IgD-negative memory B cell (primary cell): ENCODE measurements around the gene PLEKHA6. TPM values are rescaled to one million over a fixed set of nuclear protein-coding genes. Genes with fewer than 3 reads are reported as not detected.
A peak's percentile ranks its signal among the peaks of the same experiment; 100 is the strongest.

Source experiments
- H3K27ac Mint-ChIP-seq, 3 donors: one replicate each; pipeline ENCODE4 v1.8.0; 2020 to 2022; ENCODE audit warnings: mild to moderate bottlenecking in 3 of 3, mixed read lengths in 3 of 3, moderate library complexity in 1 of 3
- H3K27me3 Mint-ChIP-seq: one replicate; pipeline ENCODE4 v1.8.0; 2021; ENCODE audit warnings: mixed read lengths
- H3K36me3 Mint-ChIP-seq: one replicate; pipeline ENCODE4 v1.8.0; 2020; ENCODE audit warnings: mild to moderate bottlenecking, mixed read lengths
- H3K4me1 Mint-ChIP-seq, 3 donors: one replicate each; pipeline ENCODE4 v1.8.0; 2020 to 2022; ENCODE audit warnings: mixed read lengths in 3 of 3, mild to moderate bottlenecking in 1 of 3
- H3K4me3 Mint-ChIP-seq, 4 donors: one replicate each; pipeline ENCODE4 v1.8.0; 2020 to 2022; ENCODE audit warnings: mild to moderate bottlenecking in 4 of 4, mixed read lengths in 4 of 4, moderate library complexity in 3 of 4
- H3K9me3 Mint-ChIP-seq, 3 donors: one replicate each; pipeline ENCODE4 v1.8.0; 2020 to 2021; ENCODE audit warnings: mixed read lengths in 3 of 3, mild to moderate bottlenecking in 1 of 3
- polyA plus RNA-seq: library from polyadenylated mRNA; unstranded; fragments of 300-500 nt; fragmentation: Illumina TruSeq; gene quantifications from one replicate; pipeline ENCODE4 v1.2.3, GENCODE V29; 2021

PLEKHA6 gene
- polyA plus RNA-seq, 1 donor from 2014 or later = 0.11 TPM

- H3K36me3 Mint-ChIP-seq = no peaks in the 10 kb centered on the region
- peaks cover 7% of the 10 kb centered on the region for H3K27me3 Mint-ChIP-seq
- no peak overlapping the region for H3K27ac Mint-ChIP-seq
- H3K4me3 Mint-ChIP-seq = no peak overlapping the region
- peaks cover 0 to 2% (median 0%) of the 10 kb centered on the region in 3 donors for H3K4me1 Mint-ChIP-seq
- peaks cover 0 to 1% (median 0%) of the 10 kb centered on the region in 3 donors for H3K9me3 Mint-ChIP-seq
Observed at GRCh38 chr1:204308023-204308628, 51.6 kb downstream of the PLEKHA6 start.

- peak overlapping the region in 1 of 3 donors; percentile 34 for H3K27ac Mint-ChIP-seq
- no peaks in the 10 kb centered on the region for H3K9me3 Mint-ChIP-seq
- no peak overlapping the region for H3K4me3 Mint-ChIP-seq
- H3K36me3 Mint-ChIP-seq = no peaks in the 10 kb centered on the region
- H3K27me3 Mint-ChIP-seq = peaks cover 8% of the 10 kb centered on the region
- no peaks in the 10 kb centered on the region for H3K4me1 Mint-ChIP-seq
Observed at GRCh38 chr1:204307334-204307883, 52.3 kb downstream of the PLEKHA6 start.

- H3K9me3 Mint-ChIP-seq = no peaks in the 10 kb centered on the region
- peak overlapping the region in 1 of 3 donors; percentile 3 for H3K27ac Mint-ChIP-seq
- no peaks in the 10 kb centered on the region for H3K4me1 Mint-ChIP-seq
- no peak overlapping the region for H3K4me3 Mint-ChIP-seq
- peaks cover 6% of the 10 kb centered on the region for H3K27me3 Mint-ChIP-seq
- H3K36me3 Mint-ChIP-seq = no peaks in the 10 kb centered on the region
Observed at GRCh38 chr1:204306076-204306475, 53.7 kb downstream of the PLEKHA6 start.

DNA sequence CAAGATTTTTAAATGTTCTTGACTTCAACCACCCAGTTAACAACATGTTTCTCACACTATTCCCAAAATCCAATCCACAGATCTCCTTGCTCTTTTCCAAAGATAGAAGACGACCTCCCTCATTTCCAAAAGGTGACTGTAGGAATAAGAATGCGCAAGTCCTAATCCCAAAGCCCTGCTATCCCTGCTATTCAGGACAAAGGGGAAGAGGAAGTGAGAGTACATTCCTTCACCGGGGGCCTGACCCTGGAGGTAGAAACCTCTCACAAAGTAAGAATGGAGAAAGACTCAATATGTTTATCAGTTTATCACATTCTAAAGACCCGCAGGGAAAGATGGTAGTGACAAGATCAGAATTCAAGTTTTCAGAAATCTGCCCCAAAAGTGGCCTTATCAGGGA is 55.7 kb downstream of the PLEKHA6 start:
- peak overlapping the region in 1 of 3 donors; percentile 28 for H3K27ac Mint-ChIP-seq
- H3K9me3 Mint-ChIP-seq = no peaks in the 10 kb centered on the region
- no peaks in the 10 kb centered on the region for H3K4me1 Mint-ChIP-seq
- H3K36me3 Mint-ChIP-seq = no peaks in the 10 kb centered on the region
- H3K4me3 Mint-ChIP-seq = no peak overlapping the region
- H3K27me3 Mint-ChIP-seq = peaks cover 7% of the 10 kb centered on the region

DNA sequence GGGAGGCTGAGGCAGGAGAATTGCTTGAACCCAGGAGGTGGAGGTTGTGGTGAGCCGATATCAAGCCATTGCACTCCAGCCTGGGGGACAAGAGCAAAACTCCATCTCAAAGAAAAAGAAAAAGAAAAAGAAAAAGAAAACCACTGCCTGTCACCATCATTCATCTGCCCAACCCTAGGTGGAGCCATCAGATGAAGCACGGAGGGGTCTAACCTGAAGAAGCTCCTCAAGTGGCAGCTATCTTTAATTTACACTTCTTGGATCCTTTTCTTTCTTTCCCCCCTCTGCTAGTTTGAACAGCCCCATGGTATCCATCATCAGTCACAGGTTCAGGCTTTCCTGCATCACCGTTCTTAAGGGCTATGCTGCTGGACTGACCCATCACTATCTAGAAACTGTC is 57.0 kb downstream of the PLEKHA6 start:
- Mint-ChIP-seq H3K4me3 (no peak overlapping the region), H3K36me3 (no peaks in the 10 kb centered on the region), H3K4me1 (no peaks in the 10 kb centered on the region), H3K9me3 (no peaks in the 10 kb centered on the region), H3K27ac (no peak overlapping the region), H3K27me3 (peaks cover 9% of the 10 kb centered on the region)

- no peak overlapping the region for H3K4me3 Mint-ChIP-seq
- H3K27ac Mint-ChIP-seq = no peak overlapping the region
- H3K4me1 Mint-ChIP-seq = no peaks in the 10 kb centered on the region
Observed at GRCh38 chr1:204301171-204301957, 58.4 kb downstream of the PLEKHA6 start.

DNA sequence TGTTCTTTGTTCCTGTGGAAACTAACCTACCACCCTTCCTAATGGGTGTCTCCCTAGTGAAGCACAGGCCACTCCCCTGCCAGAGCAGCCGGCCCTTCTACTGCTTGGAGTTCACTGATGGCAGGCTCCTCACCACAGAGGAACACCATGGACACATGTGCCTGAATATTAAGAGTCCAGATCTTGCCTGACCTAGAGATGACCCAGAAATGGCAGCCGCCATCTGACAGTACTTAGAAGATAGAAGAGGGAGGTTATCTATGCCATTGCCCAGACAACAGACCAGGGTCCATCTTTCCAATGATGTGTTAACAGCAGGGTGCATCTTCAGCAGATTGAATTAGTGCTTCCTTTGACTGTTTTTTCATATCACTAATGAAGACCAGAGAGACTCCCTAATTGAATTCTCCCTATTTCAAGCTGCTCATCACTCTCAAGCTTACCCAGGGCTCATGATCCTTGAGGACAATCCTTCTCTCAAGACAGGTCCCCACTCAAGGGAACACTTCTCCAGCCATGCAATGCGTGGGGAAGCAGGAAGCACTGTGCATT is 59.8 kb downstream of the PLEKHA6 start:
- Mint-ChIP-seq H3K27me3 (peaks cover 8% of the 10 kb centered on the region), H3K27ac (no peak overlapping the region), H3K4me3 (no peak overlapping the region), H3K4me1 (no peaks in the 10 kb centered on the region), H3K9me3 (no peaks in the 10 kb centered on the region), H3K36me3 (no peaks in the 10 kb centered on the region)

More at GRCh38 chr1:204301171-204301957, 58.4 kb downstream of the PLEKHA6 start:
- H3K27me3 Mint-ChIP-seq = peaks cover 5% of the 10 kb centered on the region
- H3K36me3 Mint-ChIP-seq = no peaks in the 10 kb centered on the region
- H3K9me3 Mint-ChIP-seq = no peaks in the 10 kb centered on the region

DNA sequence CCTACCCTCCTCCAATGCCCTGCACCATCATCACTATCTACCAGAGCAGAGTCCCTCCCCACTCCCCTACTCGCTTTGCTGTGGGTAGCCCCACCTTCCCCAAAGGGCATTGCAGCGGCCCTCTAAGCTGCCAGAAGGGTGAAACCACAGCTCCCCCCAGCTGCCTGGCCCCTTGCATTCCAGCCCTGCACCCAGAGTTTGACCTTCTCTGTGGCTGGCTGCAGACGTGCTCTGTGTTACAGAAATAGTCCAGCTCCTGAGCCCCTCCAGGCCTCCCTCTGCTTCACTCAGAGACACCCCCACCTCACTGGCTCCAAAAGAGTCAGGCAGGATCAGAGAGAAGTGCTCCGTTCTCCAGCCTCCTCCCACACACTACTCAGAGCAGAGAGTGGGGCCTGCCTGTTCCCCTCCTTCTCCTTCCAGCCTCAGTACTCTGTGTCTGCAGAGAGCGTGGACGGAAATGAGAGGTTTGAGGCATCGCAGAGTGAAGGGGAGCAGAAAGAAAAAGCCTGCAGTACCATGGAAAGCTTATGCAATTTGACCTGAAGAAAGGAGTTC is 63.2 kb downstream of the PLEKHA6 start:
- no peaks in the 10 kb centered on the region for H3K4me1 Mint-ChIP-seq
- H3K27ac Mint-ChIP-seq = no peak overlapping the region
- H3K4me3 Mint-ChIP-seq = no peak overlapping the region
- peaks cover 17% of the 10 kb centered on the region for H3K27me3 Mint-ChIP-seq
- no peaks in the 10 kb centered on the region for H3K9me3 Mint-ChIP-seq
- H3K36me3 Mint-ChIP-seq = peaks cover 2% of the 10 kb centered on the region

- H3K9me3 Mint-ChIP-seq = no peaks in the 10 kb centered on the region
- H3K4me1 Mint-ChIP-seq = no peaks in the 10 kb centered on the region
- peaks cover 2% of the 10 kb centered on the region for H3K36me3 Mint-ChIP-seq
- peaks cover 17% of the 10 kb centered on the region for H3K27me3 Mint-ChIP-seq
- no peak overlapping the region for H3K27ac Mint-ChIP-seq
- no peak overlapping the region for H3K4me3 Mint-ChIP-seq
Observed at GRCh38 chr1:204295671-204296070, 64.1 kb downstream of the PLEKHA6 start.

DNA sequence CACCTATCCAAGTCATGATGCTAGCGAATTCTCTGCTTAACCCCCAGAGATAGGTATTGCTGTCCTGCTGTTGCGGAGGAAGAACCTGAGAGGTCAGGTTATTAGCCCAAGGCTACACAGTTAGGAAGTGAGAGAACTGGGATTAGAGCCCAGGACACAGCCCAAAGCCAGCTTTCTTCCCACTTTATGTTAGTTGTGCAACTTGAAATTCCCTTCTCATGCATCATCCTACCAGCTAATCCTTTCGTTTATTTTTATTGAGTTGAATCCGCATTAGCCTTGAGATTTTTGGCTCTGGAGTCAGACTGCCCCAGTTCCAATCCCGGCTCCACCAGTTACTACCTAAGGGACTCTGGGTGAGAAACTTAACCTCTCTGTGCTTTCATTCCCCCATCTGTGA is 65.4 kb downstream of the PLEKHA6 start:
- Mint-ChIP-seq H3K9me3 (no peaks in the 10 kb centered on the region), H3K4me3 (no peak overlapping the region), H3K4me1 (no peaks in the 10 kb centered on the region), H3K36me3 (peaks cover 4% of the 10 kb centered on the region), H3K27me3 (peaks cover 23% of the 10 kb centered on the region), H3K27ac (no peak overlapping the region)

- Mint-ChIP-seq H3K27me3 (peaks cover 21% of the 10 kb centered on the region), H3K4me1 (no peaks in the 10 kb centered on the region), H3K27ac (no peak overlapping the region), H3K9me3 (no peaks in the 10 kb centered on the region), H3K4me3 (no peak overlapping the region), H3K36me3 (peaks cover 4% of the 10 kb centered on the region)
Observed at GRCh38 chr1:204293605-204294337, 66.0 kb downstream of the PLEKHA6 start.

- H3K4me1 Mint-ChIP-seq = peaks cover 0 to under 1% (median 0%) of the 10 kb centered on the region in 3 donors
- H3K36me3 Mint-ChIP-seq = peaks cover 4% of the 10 kb centered on the region
- peaks cover 20% of the 10 kb centered on the region for H3K27me3 Mint-ChIP-seq
- H3K9me3 Mint-ChIP-seq = no peaks in the 10 kb centered on the region
- H3K27ac Mint-ChIP-seq = no peak overlapping the region
- H3K4me3 Mint-ChIP-seq = no peak overlapping the region
Observed at GRCh38 chr1:204292740-204293139, 67.0 kb downstream of the PLEKHA6 start.

DNA sequence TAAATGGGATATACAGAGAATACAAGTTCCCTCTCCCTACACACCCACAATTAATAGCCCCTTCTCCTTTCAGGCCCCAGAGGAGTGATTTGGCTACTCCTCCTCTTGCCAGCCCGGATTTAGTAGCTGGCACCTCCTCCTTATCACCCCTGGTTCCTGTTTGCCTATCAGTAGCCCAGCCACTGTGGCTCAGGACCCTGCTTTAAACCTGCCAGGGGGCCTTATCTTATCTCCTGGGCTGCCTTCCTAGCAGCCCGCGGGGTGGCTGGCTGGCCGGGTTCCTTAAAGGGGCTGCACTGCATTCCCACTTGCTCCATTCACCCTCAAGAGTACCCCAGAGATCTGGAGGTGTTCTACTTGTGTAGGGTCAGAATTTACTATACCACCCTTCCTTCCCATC is 70.4 kb downstream of the PLEKHA6 start:
- peak overlapping the region in 1 of 3 donors; percentile 54 for H3K27ac Mint-ChIP-seq
- H3K4me3 Mint-ChIP-seq = peak overlapping the region in 1 of 4 donors; percentile 28
- H3K27me3 Mint-ChIP-seq = peaks cover 19% of the 10 kb centered on the region
- H3K4me1 Mint-ChIP-seq = peaks cover 11 to 17% (median 14%) of the 10 kb centered on the region in 3 donors
- H3K9me3 Mint-ChIP-seq = no peaks in the 10 kb centered on the region
- peaks cover 4% of the 10 kb centered on the region for H3K36me3 Mint-ChIP-seq

- Mint-ChIP-seq H3K9me3 (no peaks in the 10 kb centered on the region), H3K4me1 (peaks cover 11 to 17% (median 14%) of the 10 kb centered on the region in 3 donors), H3K27me3 (peaks cover 18% of the 10 kb centered on the region), H3K4me3 (peak overlapping the region in 2 of 4 donors; percentile 68 to 74), H3K27ac (peak overlapping the region in 2 of 3 donors; percentile 47 to 49), H3K36me3 (peaks cover 3% of the 10 kb centered on the region)
Observed at GRCh38 chr1:204288021-204288588, 71.6 kb downstream of the PLEKHA6 start.
